Stimulated activated CD4-positive, alpha-beta T cell treated with anti-CD3 and anti-CD28 coated beads, Interleukin-2, amount 100 ng/mL, for 48 hours (primary cell): Measurements from ENCODE around the gene MMP17.

Experiments used
- DNase-seq, 2 donors: peaks; one replicate each; pipeline ENCODE4 v3.0.0-alpha.2; 2020

The MMP17 gene

GRCh38 chr12:131830914-131831571, 2.9 kb downstream of the MMP17 start:
- DNase-seq = no peak

GRCh38 chr12:131831635-131832041, 3.4 kb downstream of the MMP17 start:
- DNase-seq = no peak

- DNase-seq = no peak
Observed at GRCh38 chr12:131832321-131833231, 4.4 kb downstream of the MMP17 start.

- no peak for DNase-seq
Observed at GRCh38 chr12:131833288-131833895, 5.2 kb downstream of the MMP17 start.

- DNase-seq = no peak
Observed at GRCh38 chr12:131833896-131834641, 5.9 kb downstream of the MMP17 start.

- no peak for DNase-seq
Observed at GRCh38 chr12:131834798-131835615, 6.8 kb downstream of the MMP17 start.

GRCh38 chr12:131835616-131836171, 7.5 kb downstream of the MMP17 start:
- DNase-seq = no peak

- DNase-seq = no peak
Observed at GRCh38 chr12:131836193-131836592, 8.0 kb downstream of the MMP17 start.

- no peak for DNase-seq
Observed at GRCh38 chr12:131836714-131837397, 8.7 kb downstream of the MMP17 start.

- DNase-seq = no peak
Observed at GRCh38 chr12:131840643-131841416, 12.6 kb downstream of the MMP17 start.

GRCh38 chr12:131841547-131841946, 13.4 kb downstream of the MMP17 start:
- DNase-seq = no peak

GRCh38 chr12:131842169-131842568, 14.0 kb downstream of the MMP17 start:
- no peak for DNase-seq

GRCh38 chr12:131843527-131843926, 15.3 kb downstream of the MMP17 start:
- no peak for DNase-seq

- no peak for DNase-seq
Observed at GRCh38 chr12:131844140-131844539, 15.9 kb downstream of the MMP17 start.

- DNase-seq = no peak
Observed at GRCh38 chr12:131844656-131845055, 16.5 kb downstream of the MMP17 start.

- no peak for DNase-seq
Observed at GRCh38 chr12:131845121-131845520, 16.9 kb downstream of the MMP17 start.

GRCh38 chr12:131847456-131847855, 19.3 kb downstream of the MMP17 start:
- no peak for DNase-seq

GRCh38 chr12:131848753-131849152, 20.6 kb downstream of the MMP17 start:
- DNase-seq = no peak

GRCh38 chr12:131849700-131850553, 21.7 kb downstream of the MMP17 start:
- DNase-seq = no peak
